HG03280 (cell line): Measurements from ENCODE around the gene DUSP22.

Experiments
- ATAC-seq: cut with Tn5 transposase; IDR thresholded peaks from one replicate; pipeline ENCODE4 v1.9.1; 2021; ENCODE audit warnings: mild to moderate bottlenecking, moderate library complexity; ENCODE audit not compliant: unreplicated experiment

DUSP22 gene

DNA sequence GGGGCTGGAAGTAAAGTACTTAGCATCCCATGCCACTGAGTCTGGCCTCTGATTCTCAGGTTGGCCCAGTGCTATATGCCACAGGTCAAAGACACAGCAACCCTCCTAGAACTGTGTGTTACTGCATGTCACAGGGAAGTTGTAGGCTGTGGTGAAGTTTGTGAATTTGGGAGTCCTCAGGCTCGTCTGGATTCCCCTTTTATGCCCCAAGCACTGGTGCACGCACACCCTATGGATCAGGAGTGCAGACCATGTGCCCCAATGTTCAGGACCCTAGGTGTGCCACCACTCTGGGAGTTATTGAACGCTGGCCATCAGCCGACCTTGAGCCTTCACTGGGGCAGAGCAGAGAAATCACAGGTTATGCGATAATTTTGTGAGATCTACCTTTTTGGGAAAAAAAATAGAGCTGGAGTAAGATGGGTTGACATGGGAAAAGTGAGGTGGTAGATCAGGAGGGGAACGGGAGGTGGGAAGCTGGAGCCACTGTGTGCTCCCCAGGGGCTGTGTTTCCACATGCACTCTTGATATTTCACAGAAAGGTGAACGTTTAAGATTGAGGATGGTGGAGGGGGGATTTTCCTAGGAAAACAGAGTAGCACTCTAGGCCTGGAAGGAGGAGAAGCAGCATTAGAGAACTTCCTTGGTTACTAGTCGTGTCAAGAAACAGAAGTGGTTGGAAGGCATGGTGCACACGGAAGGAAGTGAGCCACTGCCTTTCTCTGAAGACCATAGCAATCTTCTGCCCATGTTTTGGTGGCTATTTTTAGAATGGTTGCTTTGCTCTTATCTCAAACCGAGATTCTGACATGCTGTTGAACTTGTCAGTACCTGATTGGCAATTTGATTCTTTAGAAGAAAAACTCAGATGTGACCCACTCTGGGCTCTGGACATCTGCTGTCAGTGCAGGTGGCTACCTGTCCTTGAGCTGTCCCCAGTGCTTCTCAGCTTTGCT, 44.1 kb downstream of the DUSP22 start:
- ATAC-seq: peak; percentile 35

DNA sequence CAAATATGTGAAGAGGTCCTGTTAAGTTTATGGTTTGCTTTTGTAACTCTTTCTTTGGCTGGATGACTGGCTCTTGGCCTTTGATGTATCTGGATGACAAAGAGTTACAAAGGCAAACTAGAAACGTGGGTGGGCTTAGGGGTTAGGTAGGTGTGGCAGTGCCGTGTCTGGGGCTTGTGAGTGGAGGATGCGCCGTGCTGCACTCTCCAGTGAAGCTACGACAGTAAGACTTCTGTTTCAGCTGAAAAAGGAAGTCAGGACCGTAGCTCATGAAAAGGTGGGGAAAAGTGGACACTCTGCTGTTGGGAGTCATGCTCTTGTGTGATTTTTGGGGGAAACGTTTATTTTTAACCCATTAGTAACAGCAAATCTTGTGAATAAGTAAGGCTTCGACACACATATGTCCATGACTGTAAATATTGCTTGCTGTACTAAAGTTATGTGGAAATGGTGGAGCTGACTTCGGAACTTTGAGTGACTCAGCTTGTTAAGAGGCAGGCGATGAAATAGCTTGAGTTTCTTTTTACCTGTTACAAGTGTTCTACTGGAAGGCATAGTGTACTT, 45.6 kb downstream of the DUSP22 start:
- ATAC-seq: no peak

DNA sequence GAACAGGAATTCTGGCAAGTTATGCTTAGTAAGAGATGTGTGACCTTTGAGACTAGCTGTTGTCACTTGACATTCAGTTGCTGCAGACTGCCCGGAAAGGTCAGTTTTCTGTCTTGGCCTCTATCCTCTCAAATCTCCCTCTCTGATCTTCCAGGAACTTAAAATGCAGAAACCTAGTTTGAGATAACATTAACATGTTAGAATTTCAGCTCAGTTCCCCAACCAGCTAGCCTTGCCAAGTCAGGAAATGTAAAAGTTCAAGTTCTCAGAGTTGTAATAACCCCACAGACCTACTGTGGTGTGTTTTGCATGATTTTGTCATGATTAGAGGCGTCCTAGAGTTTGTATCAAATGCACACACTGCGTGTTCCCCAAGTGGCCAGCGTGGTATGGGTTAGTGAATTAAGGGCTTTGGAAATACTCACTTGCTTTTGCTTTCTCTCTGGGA, 46.6 kb downstream of the DUSP22 start:
- no peak for ATAC-seq

DNA sequence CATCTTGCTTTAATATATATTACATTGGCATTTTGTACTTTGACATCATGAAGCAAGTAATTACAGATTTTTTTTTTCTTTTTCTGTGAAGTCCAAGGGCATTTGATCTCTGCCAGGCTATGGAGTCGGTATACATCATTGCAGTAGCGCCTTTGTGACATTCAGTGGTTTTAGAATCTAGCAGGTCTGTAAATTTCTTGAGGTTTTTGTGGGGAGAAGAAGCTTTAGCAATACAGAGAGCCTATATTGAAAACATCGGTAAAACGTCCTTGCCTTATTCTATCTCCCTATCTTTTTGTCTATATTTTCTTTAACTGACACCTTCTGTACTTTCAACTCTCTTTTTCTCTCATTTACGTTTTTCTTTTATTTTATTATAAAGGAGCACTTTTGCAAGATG, 47.2 kb downstream of the DUSP22 start:
- no peak for ATAC-seq

DNA sequence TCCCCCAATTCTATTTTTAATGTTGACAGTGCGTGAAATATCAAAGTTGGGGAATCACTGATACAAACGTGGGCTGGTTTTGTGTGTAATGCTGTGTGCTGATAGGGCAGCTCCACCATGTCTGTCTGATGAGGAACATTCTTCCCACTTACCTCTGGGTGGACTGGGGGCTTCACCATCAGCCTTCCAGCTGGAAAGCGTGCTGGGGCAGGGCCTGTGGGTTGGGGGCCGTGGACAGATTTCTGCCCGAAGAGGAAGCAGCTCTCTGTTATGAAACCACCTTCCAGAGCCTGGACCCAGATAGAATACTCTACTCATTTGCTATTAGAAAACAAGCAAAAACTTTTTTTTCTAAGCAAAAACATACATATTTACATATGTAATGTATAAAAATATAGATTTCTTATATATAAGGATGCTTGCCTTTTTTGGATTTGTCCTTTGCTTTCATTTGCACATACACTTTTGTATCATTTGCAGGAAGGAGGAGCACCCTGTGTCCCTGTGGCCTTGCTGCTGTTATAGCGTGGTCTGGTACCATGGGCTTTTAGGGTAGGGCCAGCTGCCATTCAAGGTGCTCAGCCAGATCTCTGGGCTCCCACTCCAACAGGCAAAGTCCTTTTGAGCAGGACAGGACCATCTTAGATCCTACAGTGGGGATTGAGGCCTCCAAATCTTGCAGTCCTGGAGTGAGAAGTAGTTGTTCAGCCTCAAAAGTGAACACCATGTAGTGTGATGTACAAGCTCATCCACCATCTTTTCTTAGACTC, 48.1 kb downstream of the DUSP22 start:
- no peak for ATAC-seq

DNA sequence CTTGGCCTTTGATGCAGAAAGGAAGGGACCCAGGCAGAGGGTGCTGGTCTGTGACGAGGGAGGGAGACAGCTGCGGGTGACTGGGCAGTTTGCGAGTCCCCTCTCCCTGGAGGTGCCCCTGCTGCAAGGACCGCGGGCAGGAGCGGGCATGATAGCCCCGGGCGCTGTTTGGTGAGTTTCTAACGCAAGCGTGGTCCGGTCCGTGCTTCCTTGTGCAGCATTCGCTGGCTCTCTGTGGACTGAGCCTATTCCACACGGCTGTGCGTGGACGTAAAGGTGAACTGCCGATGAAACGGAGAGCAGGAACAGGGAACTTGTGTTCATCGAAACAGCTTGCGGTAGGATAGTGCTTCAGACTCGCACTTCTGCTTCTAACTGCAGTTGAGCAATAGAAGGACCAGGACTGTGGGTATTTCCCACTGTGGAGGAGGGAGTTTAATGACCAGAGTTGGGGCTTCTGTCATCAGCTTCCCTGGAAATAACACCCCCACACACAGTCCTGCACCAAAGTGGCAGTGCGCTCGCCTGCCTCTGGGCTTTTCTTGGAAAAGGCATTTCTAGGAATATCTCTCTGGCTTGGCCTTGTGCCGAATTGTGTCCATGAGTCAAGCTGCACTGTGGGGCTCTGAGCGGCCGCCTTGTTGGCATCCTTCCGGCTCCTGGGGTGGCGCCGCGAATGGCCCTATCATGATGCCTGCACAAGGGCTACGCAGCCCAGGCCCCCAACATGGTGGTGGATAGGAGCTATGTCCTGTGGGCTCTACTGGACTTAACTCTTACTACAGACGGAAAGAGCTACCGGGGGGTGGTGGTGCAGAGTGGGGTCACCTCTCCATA, 48.9 kb downstream of the DUSP22 start:
- ATAC-seq: peak; percentile 33

DNA sequence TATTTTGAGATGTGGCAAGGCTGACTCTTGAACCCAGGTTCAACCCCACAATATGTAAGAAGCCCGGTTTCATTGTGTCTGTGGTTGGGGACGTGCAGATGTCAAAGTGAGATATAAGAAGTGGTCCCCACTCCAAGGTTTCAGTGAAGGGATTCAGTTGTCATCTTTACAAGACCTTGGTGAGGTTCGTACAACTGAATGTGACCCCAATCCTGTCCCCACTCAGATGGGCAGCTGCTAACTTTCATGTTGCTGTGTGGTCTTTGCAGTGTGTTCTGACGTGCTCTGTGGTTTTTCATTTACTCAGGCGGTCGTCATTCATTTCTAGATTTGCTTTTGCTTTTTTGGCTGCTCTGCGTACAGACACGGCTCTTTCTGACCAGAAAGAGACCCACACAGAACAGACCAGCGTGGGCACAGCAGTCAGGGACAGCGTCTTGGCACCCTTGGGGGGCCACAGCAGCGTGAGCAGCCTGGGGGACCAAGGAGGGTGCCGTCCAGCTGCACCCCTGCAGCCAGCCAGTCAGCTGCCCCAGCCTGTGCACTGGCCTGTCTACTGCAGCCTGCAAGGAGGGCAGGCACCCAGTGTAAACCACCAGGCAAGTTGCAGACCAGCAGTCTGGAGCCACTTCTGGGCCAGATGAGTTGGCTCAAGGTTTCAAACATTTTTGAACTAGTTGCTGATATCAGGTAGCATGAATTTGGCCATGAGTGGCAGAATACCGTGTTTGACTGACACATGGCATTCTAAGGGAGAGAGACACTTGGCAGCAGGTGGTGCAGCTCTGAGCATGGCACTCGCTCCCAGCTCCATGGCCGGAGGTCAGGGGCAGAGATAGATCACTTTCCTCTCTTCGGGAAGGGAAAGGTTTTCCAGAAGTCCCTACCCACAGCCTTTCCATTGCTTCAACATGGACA, 49.9 kb downstream of the DUSP22 start:
- peak; percentile 54 for ATAC-seq

DNA sequence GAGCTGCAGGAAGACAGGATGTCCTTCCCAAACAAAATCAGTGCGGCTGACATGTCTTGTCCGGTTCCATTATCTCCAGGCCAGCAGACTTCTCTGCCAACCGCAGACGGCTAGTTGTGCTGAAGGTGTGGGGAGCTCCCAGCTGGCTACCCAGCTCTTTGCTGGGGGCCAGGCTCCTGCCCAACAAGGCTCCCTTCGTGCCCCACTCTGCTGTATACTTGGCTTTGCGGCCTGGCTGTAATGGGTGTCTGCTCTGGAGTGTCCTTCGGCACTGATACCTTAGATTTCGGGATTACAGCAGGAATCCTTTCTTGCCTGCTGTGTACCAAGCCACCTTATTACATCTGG, 50.5 kb downstream of the DUSP22 start:
- no peak for ATAC-seq

DNA sequence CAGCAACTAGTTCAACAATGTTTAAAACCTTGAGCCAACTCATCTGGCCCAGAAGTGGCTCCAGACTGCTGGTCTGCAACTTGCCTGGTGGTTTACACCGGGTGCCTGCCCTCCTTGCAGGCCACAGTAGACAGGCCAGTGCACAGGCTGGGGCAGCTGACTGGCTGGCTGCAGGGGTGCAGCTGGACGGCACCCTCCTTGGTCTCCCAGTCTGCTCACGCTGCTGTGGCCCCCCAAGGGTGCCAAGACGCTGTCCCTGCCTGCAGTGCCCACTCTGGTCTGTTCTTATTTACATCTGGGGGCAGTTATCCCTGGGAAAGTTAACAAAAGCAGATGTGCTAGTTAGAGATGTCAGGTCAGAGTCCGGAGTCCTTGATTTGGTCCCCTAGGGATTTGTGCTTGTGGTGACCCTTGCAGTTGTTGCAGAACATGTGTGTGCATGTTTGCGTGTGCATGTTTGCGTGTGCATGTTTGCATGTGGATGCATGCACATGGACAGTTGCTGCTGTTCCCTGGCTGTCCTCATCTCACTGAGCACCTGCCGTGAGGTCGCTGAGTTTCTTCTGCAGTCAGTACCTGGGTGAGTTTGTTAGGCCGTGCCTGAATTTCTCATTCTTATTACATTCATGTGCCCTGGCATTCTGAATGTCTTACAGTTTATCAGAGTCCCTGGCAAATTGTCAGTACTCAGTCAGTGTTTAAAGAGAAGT, 51.1 kb downstream of the DUSP22 start:
- no peak for ATAC-seq

DNA sequence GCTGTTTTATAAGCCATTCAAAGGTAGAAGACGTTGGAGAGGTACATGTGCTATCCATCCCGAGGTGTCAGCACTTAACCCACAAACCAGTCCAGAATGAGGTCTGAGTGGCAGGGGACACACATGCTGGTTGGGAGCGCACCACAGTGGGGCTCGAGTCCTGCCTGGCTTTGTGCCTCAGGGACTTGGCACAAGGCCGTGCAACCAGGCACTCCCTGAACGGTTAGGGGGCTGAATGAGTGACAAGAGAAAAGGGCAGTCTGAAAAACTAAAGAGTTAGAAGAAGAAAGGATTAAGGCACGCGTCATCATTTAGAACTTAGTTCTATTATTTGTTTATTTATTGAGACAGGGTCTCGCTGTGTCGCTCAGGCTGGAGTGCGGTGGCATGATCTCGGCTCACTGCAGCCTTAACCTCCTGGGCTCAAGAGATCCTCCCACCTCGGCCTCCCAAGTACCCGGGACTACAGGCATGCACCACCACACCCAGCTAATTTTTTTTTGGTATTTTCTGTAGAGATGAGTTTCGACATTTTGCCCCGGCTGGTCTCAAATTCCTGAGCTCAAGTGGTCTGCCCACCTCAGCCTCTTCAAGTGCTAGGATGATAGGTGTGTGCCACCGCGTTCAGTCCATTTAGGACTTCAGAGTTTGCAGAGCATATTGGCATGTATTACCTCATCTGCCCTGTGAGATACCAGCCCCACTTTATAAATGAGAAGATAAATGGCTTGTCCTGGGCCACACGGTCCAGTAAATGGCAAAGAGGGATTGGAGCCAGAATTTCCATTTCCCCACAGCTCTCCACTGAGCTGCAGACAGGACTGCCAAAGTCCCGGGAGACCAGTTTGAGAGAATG, 51.9 kb downstream of the DUSP22 start:
- no peak for ATAC-seq

DNA sequence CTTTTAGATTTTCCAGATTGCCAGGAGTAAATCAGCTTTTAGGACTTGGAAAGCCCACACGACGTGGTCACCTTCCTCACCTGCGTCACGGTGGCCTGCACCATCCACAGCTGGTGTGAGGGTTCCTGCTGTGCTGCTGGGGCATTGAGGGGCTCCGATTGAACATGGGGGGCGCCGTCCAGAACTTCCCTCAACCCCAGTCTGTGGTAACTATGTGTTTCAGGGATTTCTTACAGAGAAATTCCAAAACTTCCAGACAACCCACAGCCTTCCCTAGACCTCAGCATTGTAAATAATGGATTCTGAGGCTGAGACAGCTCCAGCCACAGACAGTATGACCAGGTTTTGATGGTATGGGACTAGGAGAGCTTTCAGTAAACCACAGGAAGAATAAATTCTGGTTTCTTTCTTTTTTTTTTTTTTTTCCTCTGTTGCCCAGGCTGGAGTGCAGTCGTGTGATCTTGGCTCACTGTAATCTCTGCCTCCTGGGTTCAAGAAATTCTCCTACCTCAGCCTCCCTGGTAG, 52.6 kb downstream of the DUSP22 start:
- no peak for ATAC-seq

DNA sequence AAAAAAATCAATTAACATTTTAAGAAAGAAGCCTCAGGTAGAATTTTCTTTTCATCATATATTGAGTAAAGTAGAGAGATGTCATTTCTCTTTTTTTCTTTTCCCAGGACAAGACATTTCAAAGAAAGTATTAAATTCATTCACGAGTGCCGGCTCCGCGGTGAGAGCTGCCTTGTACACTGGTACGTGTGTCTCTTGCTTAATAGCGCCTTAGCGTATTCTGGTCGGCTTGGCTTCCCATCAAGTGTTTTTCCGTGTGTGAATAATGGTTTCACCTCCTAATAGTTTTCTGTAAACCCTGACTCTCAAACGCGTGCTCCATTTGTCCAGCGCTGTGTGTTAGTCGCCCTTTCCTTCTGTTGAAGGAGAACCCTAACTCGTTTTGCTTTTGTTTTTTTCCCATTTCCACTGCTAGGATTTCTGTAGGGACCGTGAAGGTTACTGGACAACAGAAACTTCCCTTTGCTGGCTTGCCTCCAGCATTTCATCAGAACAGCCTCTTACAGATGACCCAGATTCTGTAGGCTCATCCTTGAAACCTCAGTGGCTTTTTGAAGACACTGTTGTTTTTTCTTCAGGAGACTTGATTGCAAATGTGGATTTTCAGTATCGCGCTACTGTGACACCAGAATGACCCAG, 53.6 kb downstream of the DUSP22 start:
- no peak for ATAC-seq

DNA sequence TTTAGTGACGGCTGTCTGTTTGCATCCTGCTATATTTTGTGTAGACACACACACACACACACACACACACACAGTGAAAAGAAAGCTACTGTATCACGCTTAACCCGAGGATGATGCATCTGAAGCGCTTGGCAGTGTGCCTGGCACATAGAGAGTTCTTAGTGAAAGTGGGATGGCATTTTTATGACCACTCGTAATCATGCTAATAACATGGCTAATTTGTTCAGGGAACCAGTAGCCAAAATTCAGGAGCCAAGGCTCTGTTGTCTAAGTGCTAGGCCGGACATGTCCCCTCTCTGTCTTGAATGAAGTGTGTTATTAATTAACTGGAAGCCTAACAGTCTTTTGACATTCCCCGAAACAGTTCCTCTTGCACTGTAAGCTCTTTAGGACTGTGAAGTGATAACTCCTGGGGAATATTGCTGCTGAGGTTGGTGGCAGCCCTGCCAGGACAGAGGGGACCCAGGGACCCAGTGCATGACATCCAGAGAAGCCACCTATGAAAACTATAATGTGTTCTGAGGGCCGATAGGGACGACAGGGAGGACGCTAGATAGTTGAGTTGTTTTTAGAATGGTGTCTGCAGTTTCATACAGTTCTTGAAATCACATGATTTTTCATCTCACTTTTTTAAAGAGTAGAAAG, 54.2 kb downstream of the DUSP22 start:
- ATAC-seq: no peak

DNA sequence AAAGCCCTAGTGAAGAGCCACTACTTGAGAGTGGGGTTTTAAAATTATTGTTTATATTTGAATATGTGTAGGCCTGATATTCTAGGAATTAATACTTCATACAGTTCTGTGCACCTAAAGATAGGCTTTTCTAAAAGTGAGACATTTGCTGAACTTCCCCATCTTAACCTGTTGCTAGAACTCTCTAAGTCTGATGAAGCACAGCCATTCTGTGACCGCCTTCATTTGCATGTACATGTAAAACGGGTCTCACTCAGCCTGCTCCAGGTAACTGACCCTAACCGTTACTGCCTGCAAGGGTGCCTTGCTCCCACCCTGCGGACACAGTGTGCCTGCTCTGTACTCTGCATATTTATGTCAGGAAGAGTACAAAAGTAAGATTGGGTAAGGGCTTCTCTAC, 54.9 kb downstream of the DUSP22 start:
- ATAC-seq: peak; percentile 68

DNA sequence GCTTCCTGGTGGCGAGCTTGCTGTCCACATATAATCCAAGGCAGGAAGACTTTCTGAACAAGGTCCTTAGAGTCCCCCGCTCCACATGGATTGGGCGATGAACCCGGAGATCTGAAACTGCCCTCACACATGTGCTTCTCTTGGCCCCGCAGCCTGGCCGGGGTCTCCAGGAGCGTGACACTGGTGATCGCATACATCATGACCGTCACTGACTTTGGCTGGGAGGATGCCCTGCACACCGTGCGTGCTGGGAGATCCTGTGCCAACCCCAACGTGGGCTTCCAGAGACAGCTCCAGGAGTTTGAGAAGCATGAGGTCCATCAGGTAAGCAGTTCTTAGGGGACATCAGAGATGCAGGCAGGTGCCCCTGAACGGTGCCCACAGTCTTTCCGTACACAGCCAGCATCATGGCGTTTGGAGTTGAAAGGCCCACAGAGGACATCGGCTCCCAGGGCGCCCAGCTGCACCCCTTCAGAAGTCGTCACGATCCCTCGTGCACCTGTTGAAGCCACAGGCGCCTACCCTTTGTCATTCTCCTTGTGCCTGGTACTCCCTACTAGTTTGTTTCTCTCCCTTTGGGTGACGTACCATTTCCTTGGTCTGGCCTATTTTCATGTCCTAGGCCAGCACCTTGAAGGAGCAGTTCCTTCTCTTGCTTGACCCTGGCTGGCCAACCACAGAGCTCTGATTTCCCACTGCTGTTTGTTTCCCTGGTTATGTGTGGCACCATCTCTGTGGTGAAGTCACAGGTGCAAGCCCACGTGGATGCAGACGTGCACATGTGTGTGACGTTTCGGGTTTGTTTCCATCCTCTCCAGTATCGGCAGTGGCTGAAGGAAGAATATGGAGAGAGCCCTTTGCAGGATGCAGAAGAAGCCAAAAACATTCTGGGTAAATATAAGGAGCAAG, 55.9 kb downstream of the DUSP22 start:
- no peak for ATAC-seq

DNA sequence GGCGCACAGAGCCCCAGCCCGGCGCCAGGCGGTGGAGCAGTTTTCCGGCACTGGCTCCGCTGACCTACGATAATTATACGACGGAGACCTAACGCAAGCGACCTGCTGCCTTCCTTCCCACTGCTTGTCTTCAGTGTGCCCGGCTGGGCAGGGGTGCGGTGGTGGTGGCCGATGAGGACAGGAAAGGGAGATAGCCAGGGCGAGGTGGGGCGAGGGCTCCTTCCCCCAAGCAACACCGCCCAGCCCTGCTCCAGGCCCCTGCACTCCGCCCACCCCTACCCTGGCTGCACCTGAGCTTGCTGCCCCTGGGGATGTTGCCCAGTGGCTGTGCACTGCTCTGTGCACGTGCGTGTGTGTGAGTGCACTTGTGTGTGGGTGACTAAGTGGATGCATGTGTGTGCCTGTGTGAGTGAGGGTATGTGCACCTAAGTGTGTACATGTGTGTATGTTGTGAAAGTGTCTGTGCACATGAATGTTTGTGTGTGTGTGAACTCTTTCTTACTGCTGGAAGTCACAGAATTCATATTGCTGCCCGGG, 56.6 kb downstream of the DUSP22 start:
- ATAC-seq: no peak
